Activated CD8-positive, alpha-beta memory T cell treated with anti-CD3 and anti-CD28 coated beads, Interleukin-2, amount 50 U/mL, for 48 hours (primary cell): ENCODE data around the gene CACHD1.

Source experiments
- DNase-seq: peaks from one replicate; pipeline ENCODE4 v3.0.0-alpha.2; 2020

Gene CACHD1

DNA sequence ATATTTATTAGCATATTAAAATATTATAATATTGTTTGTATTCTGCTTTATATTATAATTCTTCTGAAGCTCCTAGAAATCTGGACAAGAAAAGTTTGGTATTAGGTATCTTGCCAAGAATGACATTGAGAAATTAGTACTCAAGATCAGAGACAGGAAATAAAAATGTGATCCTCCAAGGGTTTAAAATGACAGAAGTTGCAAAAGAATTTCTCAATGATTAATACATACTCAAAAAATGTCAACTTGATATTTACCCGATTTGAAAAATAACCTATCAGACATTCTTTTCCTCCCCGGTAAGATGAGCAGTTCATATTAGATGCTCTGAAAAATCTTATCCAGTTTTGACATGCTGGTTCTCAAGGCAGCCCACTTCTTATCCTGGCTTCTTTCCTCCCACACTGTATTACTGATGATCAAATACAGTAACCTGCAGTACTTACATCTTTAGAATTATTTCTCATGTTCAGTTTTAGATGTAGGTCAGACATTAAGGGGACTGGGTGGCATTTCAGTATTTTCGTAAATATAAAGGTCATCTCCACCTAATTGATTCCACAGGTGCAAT, 55.3 kb downstream of the CACHD1 start:
- DNase-seq = no peak

DNA sequence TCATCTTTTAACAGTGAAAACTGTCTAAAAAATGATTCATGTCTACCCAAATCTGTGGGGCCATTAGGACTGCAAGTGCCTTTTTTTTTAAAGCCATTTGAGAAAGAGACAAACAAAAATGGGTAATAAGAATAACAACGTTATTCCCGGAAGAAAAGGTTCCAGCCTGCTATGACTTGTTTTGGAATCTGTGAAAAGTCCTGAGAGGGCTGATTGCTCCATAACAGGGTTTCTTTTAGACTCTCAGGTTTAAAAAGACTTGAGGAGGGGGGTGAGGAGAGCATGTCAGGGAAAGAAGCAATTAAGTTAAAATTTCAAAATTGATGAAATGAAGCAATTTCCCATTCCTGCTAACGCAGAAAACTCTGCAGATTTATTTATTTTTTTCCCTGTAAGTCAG, 56.4 kb downstream of the CACHD1 start:
- DNase-seq = no peak

DNA sequence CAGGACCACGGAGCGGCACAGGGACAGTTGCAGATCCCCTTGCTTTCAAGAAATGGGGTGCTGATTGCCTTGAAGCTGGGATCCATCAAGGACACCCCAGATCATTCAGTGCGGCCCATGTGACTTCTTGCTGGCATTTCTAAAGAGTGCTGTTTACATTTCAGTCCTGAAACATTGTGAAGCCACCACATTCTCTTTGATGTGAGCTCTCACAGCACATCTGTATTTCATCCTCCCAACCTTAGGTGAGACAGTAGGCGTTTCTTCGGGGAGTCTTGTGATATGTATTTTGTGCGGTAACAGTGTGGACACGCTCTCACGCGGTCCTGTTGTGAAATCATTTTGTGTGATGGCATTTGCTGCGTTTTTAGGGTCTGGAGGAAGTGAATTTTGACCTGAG, 57.2 kb downstream of the CACHD1 start:
- no peak for DNase-seq

- no peak for DNase-seq
Observed at GRCh38 chr1:64527786-64528185, 57.9 kb downstream of the CACHD1 start.

- DNase-seq = no peak
Observed at GRCh38 chr1:64530969-64531692, 61.2 kb downstream of the CACHD1 start.

DNA sequence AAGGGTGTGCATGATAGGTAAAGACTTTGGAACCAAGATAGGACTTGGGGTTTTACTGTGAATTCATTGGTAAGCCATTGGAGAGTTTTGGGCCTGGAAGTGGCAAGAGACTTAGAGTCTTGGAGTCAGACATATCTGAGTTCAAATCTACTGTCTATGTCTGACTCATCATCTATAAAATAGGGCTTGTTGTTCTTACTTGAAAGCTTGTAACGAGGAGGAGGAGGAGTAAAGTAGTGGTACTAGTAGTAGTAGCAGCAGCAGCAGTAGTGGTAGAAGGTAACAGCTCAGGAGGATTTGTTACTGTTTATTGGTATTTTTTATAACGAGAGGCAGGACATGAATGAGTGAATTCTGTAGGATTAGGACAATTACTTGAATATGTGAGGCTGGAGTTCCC, 62.7 kb downstream of the CACHD1 start:
- DNase-seq = no peak

- no peak for DNase-seq
Observed at GRCh38 chr1:64535938-64536835, 66.3 kb downstream of the CACHD1 start.

GRCh38 chr1:64536836-64537490, 67.0 kb downstream of the CACHD1 start:
- no peak for DNase-seq

- no peak for DNase-seq
Observed at GRCh38 chr1:64537942-64538341, 68.0 kb downstream of the CACHD1 start.

DNA sequence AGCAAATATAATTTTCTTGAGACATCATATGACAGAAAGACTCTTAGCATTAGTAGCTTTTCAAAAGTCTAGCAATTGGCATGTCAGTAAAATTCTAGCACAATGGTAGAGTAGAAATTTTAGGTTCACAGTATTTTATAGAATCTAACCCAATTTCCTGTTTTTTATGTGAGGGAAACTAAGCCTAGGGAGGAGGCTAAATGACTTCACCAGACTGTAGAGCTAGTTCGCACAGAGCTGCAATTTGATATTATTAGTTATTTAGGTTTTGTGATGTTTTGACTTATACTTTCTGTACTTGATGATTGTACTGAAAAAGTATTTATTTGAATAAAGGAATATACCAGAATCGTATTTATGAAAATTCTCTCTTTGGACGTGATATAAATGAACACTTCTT, 68.5 kb downstream of the CACHD1 start:
- no peak for DNase-seq

- no peak for DNase-seq
Observed at GRCh38 chr1:64539289-64539688, 69.4 kb downstream of the CACHD1 start.

GRCh38 chr1:64539781-64540218, 69.9 kb downstream of the CACHD1 start:
- no peak for DNase-seq

DNA sequence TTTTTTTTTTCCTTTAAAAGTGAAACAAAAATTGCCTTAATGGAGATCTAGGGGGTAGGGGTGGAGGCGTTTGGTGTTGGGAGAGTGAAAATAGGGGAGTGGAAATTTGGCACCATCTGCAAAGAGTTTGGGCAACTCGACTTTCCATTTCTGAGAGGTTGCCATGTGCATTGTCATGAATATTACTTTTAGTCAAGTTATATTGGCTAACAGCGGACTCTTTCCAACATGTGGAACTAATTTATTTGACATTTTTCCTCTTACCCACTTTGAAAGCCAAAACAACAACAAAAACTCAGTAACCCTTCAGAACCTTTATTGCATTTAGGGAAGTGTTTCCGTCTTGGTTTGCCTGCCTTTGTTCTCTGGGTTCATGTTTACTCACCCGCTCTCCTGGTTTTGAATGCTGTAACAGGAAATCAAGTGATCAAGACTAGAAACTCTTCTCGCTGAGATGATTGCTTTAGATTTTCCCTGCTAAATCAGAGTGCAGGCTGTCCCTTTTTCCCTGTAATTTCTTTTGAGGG, 70.4 kb downstream of the CACHD1 start:
- DNase-seq = no peak

GRCh38 chr1:64542118-64542517, 72.2 kb downstream of the CACHD1 start:
- DNase-seq = no peak

GRCh38 chr1:64543831-64544230, 73.9 kb downstream of the CACHD1 start:
- no peak for DNase-seq

DNA sequence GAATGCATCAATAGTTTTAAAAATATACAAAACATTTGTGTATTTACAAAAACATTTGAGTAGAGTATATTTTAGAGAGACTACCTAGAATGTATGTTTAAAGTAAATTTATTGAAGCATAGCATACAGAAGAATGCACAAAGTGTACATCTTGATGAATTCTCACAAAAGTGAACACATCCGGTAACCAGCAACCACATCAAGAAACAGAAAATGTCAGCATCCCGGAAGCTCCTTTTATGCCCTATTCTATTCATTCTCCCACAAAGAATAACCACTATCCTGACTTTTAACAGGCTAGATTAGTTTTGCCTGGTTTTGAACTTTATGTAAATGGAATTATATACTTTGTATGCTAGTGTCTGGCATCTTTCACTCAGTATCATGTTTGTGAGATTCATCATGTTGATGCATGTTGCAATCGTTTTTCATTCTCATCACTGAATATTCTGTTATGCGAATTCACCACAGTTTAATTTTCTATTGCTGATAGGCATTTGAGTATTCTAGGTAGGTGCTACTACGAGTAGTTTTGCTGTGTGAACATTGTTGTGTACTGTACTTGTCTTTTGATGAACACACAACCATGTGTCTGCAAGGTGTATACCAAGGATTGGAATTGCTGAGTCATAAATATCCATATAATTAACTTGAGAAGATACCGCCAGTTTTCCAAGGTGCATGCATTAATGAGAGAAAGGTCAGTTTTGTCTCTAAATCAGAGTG, 75.4 kb downstream of the CACHD1 start:
- no peak for DNase-seq

DNA sequence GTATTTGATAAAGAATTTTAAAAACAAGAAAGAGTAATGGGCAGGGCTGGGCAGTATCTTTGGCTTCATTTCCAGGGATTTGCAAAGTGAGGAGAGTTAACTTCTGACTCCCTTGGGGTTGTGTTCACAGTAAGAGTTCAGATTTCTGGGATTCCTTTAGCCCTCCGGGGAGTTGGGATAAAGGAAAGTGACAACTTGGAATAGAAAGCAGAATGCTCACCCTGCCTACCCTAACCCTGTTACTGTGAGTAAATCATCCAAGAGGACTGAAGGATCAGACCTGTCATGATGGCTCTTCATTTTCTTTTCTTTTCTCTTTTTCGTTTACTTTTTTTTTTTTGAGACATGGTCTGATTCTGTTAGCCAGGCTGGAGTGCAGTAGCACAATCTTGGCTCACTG, 76.1 kb downstream of the CACHD1 start:
- DNase-seq = no peak

- DNase-seq = no peak
Observed at GRCh38 chr1:64549464-64550239, 79.7 kb downstream of the CACHD1 start.

GRCh38 chr1:64550510-64550909, 80.6 kb downstream of the CACHD1 start:
- no peak for DNase-seq

DNA sequence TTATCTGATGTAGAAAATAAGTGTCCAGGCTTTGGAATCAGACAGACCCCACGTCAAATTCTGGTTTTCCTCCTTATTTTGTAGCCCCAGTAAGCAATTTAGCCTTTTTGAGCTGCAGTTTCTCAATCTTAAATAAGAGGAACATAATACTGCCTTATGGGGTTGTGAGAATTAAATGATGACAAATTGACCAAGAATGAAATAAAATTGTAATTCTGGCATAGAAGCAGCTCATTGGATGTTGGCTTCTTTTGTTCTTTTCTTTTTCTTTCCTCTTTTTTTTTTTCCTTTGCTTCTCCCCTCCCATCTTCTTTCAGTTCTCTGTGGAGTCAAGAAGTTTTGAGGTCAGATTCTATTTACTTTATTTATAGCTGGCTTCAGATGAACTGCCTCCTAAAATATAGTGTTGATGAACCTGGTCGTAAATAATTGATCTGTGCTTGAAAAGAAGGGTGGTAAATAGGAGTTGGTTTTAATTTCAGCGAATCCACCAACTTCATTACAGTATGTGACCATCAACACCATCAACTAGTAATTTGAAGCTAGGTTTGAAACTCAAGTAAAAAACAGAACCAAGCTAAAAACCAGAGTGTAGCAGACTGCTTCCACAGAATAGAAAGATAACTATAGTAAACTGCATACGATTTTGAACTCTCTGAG, 81.1 kb downstream of the CACHD1 start:
- no peak for DNase-seq

DNA sequence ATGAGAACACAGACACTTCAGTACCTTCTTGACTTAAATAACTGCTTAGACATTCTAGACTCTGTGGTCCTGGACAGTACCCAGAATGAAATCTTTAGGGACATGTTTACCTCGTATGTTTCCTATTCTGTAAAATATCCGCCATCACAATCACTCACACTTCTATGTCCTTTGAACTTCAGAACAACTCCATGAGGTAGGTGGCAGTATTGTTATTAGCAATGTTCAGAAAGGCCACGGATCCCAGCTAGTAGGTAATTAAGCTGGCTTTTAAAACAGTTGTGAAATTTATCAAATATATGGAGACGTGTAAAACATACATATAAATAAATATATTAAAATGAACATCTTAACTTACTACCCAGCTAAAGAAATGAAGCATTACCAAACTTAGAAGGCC, 83.4 kb downstream of the CACHD1 start:
- DNase-seq = no peak
